ENCODE measurements around the gene RAB37.

GRCh38 chr17:74712756-74713155 is 24.3 kb upstream of the RAB37 start, which contains the start of gene CD300LF:
- TF ChIP-seq POLR2A (IDR thresholded peaks at IDR 0.05) (no peak), CTCF (IDR thresholded peaks at IDR 0.05) (no peak)
